Activated CD8-positive, alpha-beta T cell treated with anti-CD3 and anti-CD28 coated beads for 36 hours (primary cell): Measurements from ENCODE around the gene GLCE. TPM values are rescaled to one million over a fixed set of nuclear protein-coding genes. Genes with fewer than 3 reads are reported as not detected.

Source experiments
- ATAC-seq: fragments of 200-7000 bp; cut with Tn5 transposase; one replicate; pipeline ENCODE4 v1.10.0; 2021; ENCODE audit warnings: mild to moderate bottlenecking, moderate library complexity
- CTCF ChIA-PET: fragments of 350-600 bp; sonication (Branson Sonifier 250); formaldehyde crosslinking; loops from one replicate; lab custom pipeline; 2021; ENCODE audit warnings: antibody characterized with exemption; lab: Charles Lee
- POLR2A ChIA-PET: fragments of 350-600 bp; sonication (Branson Sonifier 250); formaldehyde crosslinking; loops from one replicate; lab custom pipeline; 2021; ENCODE audit warnings: antibody characterized with exemption; lab: Charles Lee
- DNase-seq: peaks from one replicate; pipeline ENCODE4 v3.0.0-alpha.2; 2020
- H3K27ac Mint-ChIP-seq: one replicate; pipeline ENCODE4 v1.8.0; 2021; ENCODE audit warnings: mild to moderate bottlenecking, mixed read lengths
- H3K27me3 Mint-ChIP-seq: one replicate; pipeline ENCODE4 v1.8.0; 2021; ENCODE audit warnings: mixed read lengths
- H3K36me3 Mint-ChIP-seq: one replicate; pipeline ENCODE4 v1.8.0; 2021; ENCODE audit warnings: low read depth, mixed read lengths
- H3K4me1 Mint-ChIP-seq: one replicate; pipeline ENCODE4 v1.8.0; 2021; ENCODE audit warnings: low read depth, mixed read lengths
- H3K4me3 Mint-ChIP-seq: one replicate; pipeline ENCODE4 v1.8.0; 2021; ENCODE audit warnings: mild to moderate bottlenecking, moderate library complexity, mixed read lengths
- H3K9me3 Mint-ChIP-seq: one replicate; pipeline ENCODE4 v1.8.0; 2021; ENCODE audit warnings: mixed read lengths
- CTCF ChIP-seq: fragments of 200-600 bp; IDR thresholded peaks from one replicate; pipeline ENCODE4 v1.8.0; 2022; ENCODE audit warnings: antibody characterized with exemption, mild to moderate bottlenecking
- intact Hi-C: fragments of 100-400 bp; cut with micrococcal nuclease; formaldehyde crosslinking; loops from one replicate; pipeline ENCODE4 v1.10.0; 2022
- total RNA-seq, 2 experiments: library from RNA; stranded (reverse); gene quantifications; one replicate each; pipeline ENCODE4 v1.2.3, GENCODE V29; 2021

Gene GLCE
- total RNA-seq, 2 experiments from 2014 or later = 2.8 to 4.3 TPM

DNA sequence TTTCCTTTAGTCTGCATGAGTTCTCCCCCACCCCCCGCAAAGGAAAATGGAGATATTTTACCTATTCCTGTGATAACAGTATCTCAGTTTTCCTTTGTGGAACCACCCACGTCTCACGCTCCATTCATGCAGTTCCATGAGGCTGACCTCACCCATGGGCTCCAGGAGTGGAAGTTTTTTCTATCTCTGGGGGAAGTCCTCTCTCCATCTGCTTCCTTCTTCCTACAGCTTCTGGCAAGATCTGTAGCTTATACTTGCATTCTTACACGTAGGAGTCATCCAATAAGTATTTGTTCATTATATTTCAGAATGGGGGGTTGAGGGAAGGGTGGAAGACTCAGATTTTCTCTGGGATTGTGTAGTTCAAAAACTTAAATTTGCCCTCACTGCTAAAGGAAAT lies 5.8 kb upstream of the GLCE start:
- no peak for TF ChIP-seq CTCF
- H3K36me3 Mint-ChIP-seq = no peaks in the 10 kb centered on the region
- no peaks in the 10 kb centered on the region for H3K4me1 Mint-ChIP-seq
- DNase-seq (no peak), ATAC-seq (no peak)
- POLR2A ChIA-PET = no interaction called here
- no peaks in the 10 kb centered on the region for H3K9me3 Mint-ChIP-seq
- CTCF ChIA-PET = interaction anchor here (1.3 kb wide), 1 partner anchor 96 kb away, joined by 4 read pairs; no protein-coding TSS in a partner anchor
- no peak overlapping the region for H3K4me3 Mint-ChIP-seq
- intact Hi-C loops = no loop called here
- H3K27me3 Mint-ChIP-seq = peaks cover 33% of the 10 kb centered on the region
- H3K27ac Mint-ChIP-seq = no peak overlapping the region

DNA sequence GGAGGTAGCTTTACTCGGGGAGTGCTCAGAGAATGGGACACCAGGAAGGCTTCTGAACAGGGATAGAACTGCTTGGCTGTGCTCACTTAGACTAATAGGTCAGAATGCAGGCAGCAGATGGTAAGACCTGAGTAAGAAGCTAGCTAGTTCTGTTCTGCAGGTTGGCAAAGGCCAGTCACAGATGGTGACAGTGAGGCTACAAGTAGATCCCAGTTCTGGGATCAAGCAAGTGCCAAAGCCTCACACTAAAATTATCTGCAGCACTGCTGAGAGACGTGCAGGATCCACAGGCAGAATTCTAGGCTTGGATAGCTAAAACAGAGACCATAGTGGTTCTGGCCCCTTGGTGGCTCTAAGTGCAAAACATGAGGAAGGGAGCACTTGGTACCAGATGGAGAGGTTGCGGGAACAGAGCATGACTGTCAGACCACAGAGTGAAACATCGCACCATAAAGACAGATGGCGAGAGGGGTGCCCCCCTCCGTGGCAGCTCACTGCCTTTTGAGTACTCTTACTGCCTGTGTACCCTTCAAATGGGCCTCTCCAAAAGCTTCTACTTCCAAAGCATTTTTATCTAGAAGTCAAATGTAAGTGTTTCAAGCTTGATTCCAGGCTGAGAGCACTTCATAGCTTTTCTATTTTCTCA lies 3.6 kb upstream of the GLCE start:
- ATAC-seq (no peak), DNase-seq (no peak)
- no peak for TF ChIP-seq CTCF
- Mint-ChIP-seq H3K27ac (no peak overlapping the region), H3K4me3 (no peak overlapping the region), H3K4me1 (peaks cover 8% of the 10 kb centered on the region), H3K36me3 (no peaks in the 10 kb centered on the region), H3K9me3 (no peaks in the 10 kb centered on the region), H3K27me3 (peaks cover 18% of the 10 kb centered on the region)
- POLR2A ChIA-PET = no interaction called here
- CTCF ChIA-PET = no interaction called here
- intact Hi-C loops = no loop called here

- Mint-ChIP-seq H3K36me3 (no peaks in the 10 kb centered on the region), H3K4me1 (peaks cover 12% of the 10 kb centered on the region), H3K27ac (no peak overlapping the region), H3K4me3 (no peak overlapping the region), H3K9me3 (no peaks in the 10 kb centered on the region), H3K27me3 (peaks cover 13% of the 10 kb centered on the region)
- TF ChIP-seq CTCF = no peak
- ChIA-PET POLR2A (no interaction called here), CTCF (interaction anchor here (1.2 kb wide), 1 partner anchor 99 kb away, joined by 5 read pairs; no protein-coding TSS in a partner anchor)
- intact Hi-C loops = no loop called here
- DNase-seq (no peak), ATAC-seq (no peak)
Measured at GRCh38 chr15:69158201-69158842, 2.1 kb upstream of the GLCE start.

GRCh38 chr15:69158843-69159240 lies 1.6 kb upstream of the GLCE start:
- TF ChIP-seq CTCF = no peak
- intact Hi-C loops = no loop called here
- Mint-ChIP-seq H3K27me3 (peaks cover 9% of the 10 kb centered on the region), H3K9me3 (no peaks in the 10 kb centered on the region), H3K4me1 (peaks cover 12% of the 10 kb centered on the region), H3K36me3 (no peaks in the 10 kb centered on the region), H3K4me3 (peak overlapping the region; percentile 20), H3K27ac (no peak overlapping the region)
- DNase-seq (no peak), ATAC-seq (no peak)
- CTCF ChIA-PET = no interaction called here
- POLR2A ChIA-PET = no interaction called here

- Mint-ChIP-seq H3K4me3 (peak overlapping the region; percentile 91), H3K27me3 (peaks cover 1% of the 10 kb centered on the region), H3K4me1 (peaks cover 12% of the 10 kb centered on the region), H3K27ac (peak overlapping the region; percentile 53), H3K36me3 (no peaks in the 10 kb centered on the region), H3K9me3 (no peaks in the 10 kb centered on the region)
- ChIA-PET CTCF (interaction anchor here (1.7 kb wide), 1 partner anchor 101 kb away, joined by 5 read pairs; no protein-coding TSS in a partner anchor), POLR2A (interaction anchor here (0.9 to 2.2 kb wide), 5 partner anchors 9 to 340 kb away, joined by 3 to 9 read pairs (median 3); partner anchors contain the start of gene RPLP1)
- DNase-seq = no peak
- no peak for TF ChIP-seq CTCF
- intact Hi-C loops = no loop called here
- ATAC-seq = no peak
Measured at GRCh38 chr15:69159805-69160140, 662 bp upstream of the GLCE start.
